ENCODE results near the gene PROK2. TPM values are rescaled to one million over a fixed set of nuclear protein-coding genes. Genes with fewer than 3 reads are reported as not detected.
A peak's percentile ranks its signal among the peaks of the same experiment; 100 is the strongest.

Gene PROK2, protein sequence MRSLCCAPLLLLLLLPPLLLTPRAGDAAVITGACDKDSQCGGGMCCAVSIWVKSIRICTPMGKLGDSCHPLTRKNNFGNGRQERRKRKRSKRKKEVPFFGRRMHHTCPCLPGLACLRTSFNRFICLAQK
- total RNA-seq (2014; rRNA removed; shearing (Covaris generic)) (not detected in 2 replicates), polyA plus RNA-seq (2016; fragmentation: Nextera tagmentation; extraction: Ambion mirVana) (not detected in 2 replicates)

DNA sequence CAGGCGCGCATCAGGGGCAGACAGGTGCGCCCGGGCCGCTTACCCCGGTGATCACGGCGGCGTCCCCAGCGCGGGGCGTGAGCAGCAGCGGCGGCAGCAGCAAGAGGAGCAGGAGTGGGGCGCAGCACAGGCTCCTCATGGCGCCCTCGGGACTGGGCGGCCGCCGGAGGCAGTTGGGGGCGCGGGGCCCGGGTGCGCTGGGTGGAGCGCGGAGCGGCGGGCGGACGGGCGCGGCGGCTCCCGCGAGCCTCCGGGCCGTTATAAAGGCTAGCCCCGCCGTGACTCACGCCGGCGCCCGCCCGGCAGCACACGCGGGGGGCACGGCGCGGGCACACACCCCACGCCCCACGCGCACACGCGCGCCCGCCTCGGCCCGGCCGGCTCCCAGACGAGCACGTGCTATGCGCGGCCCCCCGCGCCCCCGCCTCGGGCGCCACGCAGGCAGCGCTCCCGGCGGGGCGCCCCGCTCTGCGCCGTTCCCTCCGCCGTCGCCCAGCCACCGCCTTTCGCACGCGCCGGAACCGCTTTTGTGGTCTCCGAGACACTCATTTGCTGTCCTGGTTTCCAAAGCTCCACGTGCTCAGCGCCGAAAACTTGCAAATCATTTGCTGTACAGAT, at the start of gene PROK2:
TSS of gene PROK2 (minus strand) at position 235 of the 618 bp plus-strand sequence. CDS start at position 139, 96 bp downstream.
- no peak for TF ChIP-seq EZH2 (IDR thresholded peaks at IDR 0.05; ENCODE audit: insufficient read depth, poor library complexity, severe bottlenecking)
- no peak for TF ChIP-seq EZH2phosphoT487 (IDR thresholded peaks at IDR 0.05; ENCODE audit: insufficient read depth, low read depth)
- DNase-seq: peak; percentile 49
- Histone ChIP-seq H3K27ac (no peak within 1 kb of the TSS), H2AFZ (no peak within 1 kb of the TSS), H3K79me2 (ENCODE audit: insufficient read depth) (no peaks in the 10 kb centered on the region), H3F3A (ENCODE audit: insufficient read depth) (no peaks in the 10 kb centered on the region), H3K9me3 (ENCODE audit: low read depth) (no peaks in the 10 kb centered on the region), H3K9me2 (ENCODE audit: insufficient read depth) (no peaks in the 10 kb centered on the region), H3K4me3 (peak within 1 kb of the TSS; percentile 32; the same call in 1 of the 2 replicates), H3K4me1 (ENCODE audit: insufficient read depth) (no peaks in the 10 kb centered on the region), H4K20me1 (ENCODE audit: insufficient read depth) (no peaks in the 10 kb centered on the region), H3K27me3 (replicated peaks; ENCODE audit: insufficient read depth) (peaks cover 78% of the 10 kb centered on the region), H3K9ac (no peak within 1 kb of the TSS), H3K4me2 (ENCODE audit: unreplicated experiment) (peak within 1 kb of the TSS; percentile 26), H3K36me3 (ENCODE audit: low read depth) (no peaks in the 10 kb centered on the region)
- WGBS, 2 experiments (ENCODE audit: low coverage in 1 of 2, low lambda C conversion rate in 2 of 2, missing lambda C conversion rate in 2 of 2): 2% methylated on average over 27 to 64 of the region's 89 CpGs
- in situ Hi-C loops (cut with MboI): no loop called here

DNA sequence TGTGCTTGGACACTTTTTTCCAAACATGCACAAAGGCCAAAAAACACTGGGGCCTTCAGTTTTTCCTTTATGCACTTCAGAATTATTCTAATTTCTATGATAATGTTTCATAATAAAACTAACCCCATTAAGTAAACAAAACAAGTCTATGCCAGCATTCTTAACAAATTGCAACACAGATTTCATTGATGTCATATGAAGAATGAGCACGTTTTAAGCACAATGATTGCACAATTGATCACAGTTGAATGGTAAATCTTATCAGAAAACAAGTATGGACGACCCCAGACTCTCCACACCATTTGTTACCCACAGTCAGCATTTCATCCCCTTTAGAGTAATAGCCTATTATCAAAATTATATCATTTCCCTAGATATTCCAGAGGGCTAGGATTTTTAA, 46.7 kb upstream of the PROK2 start:
- Histone ChIP-seq H3K9ac (no peak overlapping the region), H2AFZ (no peak overlapping the region), H3K36me3 (ENCODE audit: low read depth) (no peaks in the 10 kb centered on the region), H3K27me3 (replicated peaks; ENCODE audit: insufficient read depth) (peaks cover 13% of the 10 kb centered on the region), H3F3A (ENCODE audit: insufficient read depth) (no peaks in the 10 kb centered on the region), H3K4me2 (ENCODE audit: unreplicated experiment) (no peak overlapping the region), H3K4me3 (no peak overlapping the region), H3K79me2 (ENCODE audit: insufficient read depth) (no peaks in the 10 kb centered on the region), H4K20me1 (ENCODE audit: insufficient read depth) (no peaks in the 10 kb centered on the region), H3K9me2 (ENCODE audit: insufficient read depth) (no peaks in the 10 kb centered on the region), H3K9me3 (ENCODE audit: low read depth) (no peaks in the 10 kb centered on the region), H3K4me1 (ENCODE audit: insufficient read depth) (no peaks in the 10 kb centered on the region), H3K27ac (no peak overlapping the region)
- 5 to 11% methylated on average over 2 of the region's 2 CpGs for WGBS, 2 experiments (ENCODE audit: low coverage in 1 of 2, low lambda C conversion rate in 2 of 2, missing lambda C conversion rate in 2 of 2)
- in situ Hi-C loops (cut with MboI): no loop called here
- TF ChIP-seq EZH2phosphoT487 (IDR thresholded peaks at IDR 0.05; ENCODE audit: insufficient read depth, low read depth) (no peak), EZH2 (IDR thresholded peaks at IDR 0.05; ENCODE audit: insufficient read depth, poor library complexity, severe bottlenecking) (no peak)
- no peak for DNase-seq

DNA sequence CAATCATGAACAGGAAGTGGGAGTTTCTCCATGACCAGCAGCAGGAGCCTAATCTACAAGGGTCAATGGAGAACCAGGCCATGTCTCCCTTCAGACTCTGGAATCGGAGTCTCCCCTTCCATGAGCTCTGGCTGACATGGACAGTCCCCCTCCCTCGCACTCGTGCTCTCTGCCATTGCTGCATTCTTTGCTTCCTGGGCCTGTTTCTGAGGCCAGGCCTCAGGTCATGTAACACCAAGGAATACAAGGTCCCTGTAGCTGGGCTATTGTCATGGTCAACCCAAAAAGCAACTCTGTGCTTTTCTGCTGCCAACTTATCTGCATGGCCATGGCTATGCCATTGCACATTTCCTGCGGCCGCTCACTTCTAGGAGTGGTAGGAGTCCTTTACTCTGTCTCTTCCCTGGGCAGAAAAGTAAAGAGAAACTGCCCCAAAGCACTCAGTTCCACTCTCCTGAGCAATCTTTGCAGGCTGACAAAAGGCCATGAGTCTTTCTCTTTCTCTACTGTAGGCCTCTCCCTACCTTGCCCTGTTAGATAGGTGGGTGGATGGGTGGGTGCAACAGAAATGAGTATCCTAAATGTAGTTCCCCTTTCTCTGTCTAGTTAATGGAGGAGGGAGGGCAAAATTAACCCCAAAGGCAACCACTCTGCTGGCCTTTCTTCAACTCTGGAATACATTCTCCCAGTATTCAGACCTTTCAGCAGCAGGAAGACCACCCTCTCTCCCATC, 40.8 kb upstream of the PROK2 start:
- 68 to 74% methylated on average over 4 to 5 of the region's 5 CpGs for WGBS, 2 experiments (ENCODE audit: low coverage in 1 of 2, low lambda C conversion rate in 2 of 2, missing lambda C conversion rate in 2 of 2)
- no peaks in the 10 kb centered on the region for H3K9me3 ChIP-seq (ENCODE audit: low read depth)

DNA sequence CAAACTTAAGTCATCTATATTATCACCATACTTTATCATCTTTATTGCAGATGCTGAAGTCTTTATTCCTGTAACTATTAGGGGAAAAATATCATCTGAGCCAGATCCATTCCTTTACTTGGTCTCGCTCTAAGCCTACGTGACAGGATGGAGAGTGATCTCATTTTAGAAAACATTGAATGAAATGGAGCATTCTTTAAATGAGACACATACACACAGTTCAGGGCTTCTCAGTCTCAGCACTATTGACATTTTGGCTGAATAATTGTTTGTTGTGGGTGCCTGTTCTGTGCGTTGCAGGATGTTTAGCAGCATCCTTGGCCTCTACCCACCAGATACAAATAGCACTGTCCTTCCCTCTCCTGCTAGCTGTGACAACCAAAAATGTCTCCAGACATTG, 36.2 kb upstream of the PROK2 start:
- H3K36me3 ChIP-seq (ENCODE audit: low read depth): no peaks in the 10 kb centered on the region
- H3K27me3 ChIP-seq (replicated peaks; ENCODE audit: insufficient read depth): peaks cover 9% of the 10 kb centered on the region
- no peaks in the 10 kb centered on the region for H3K79me2 ChIP-seq (ENCODE audit: insufficient read depth)
- no peaks in the 10 kb centered on the region for H3F3A ChIP-seq (ENCODE audit: insufficient read depth)
- H2AFZ ChIP-seq: no peak overlapping the region
- H3K9ac ChIP-seq: no peak overlapping the region
- H4K20me1 ChIP-seq (ENCODE audit: insufficient read depth): no peaks in the 10 kb centered on the region
- in situ Hi-C loops (cut with MboI): no loop called here
- TF ChIP-seq EZH2 (IDR thresholded peaks at IDR 0.05; ENCODE audit: insufficient read depth, poor library complexity, severe bottlenecking) (no peak), EZH2phosphoT487 (IDR thresholded peaks at IDR 0.05; ENCODE audit: insufficient read depth, low read depth) (no peak)
- H3K4me1 ChIP-seq (ENCODE audit: insufficient read depth): no peaks in the 10 kb centered on the region
- no peak for DNase-seq
- no peaks in the 10 kb centered on the region for H3K9me3 ChIP-seq (ENCODE audit: low read depth)
- H3K4me3 ChIP-seq: no peak overlapping the region
- H3K27ac ChIP-seq: no peak overlapping the region
- H3K4me2 ChIP-seq (ENCODE audit: unreplicated experiment): no peak overlapping the region
- no peaks in the 10 kb centered on the region for H3K9me2 ChIP-seq (ENCODE audit: insufficient read depth)
- 54 to 59% methylated on average over 3 of the region's 3 CpGs for WGBS, 2 experiments (ENCODE audit: low coverage in 1 of 2, low lambda C conversion rate in 2 of 2, missing lambda C conversion rate in 2 of 2)

More for the DNA sequence above, 40.8 kb upstream of the PROK2 start:
- Histone ChIP-seq H4K20me1 (ENCODE audit: insufficient read depth) (no peaks in the 10 kb centered on the region), H3K36me3 (ENCODE audit: low read depth) (no peaks in the 10 kb centered on the region), H2AFZ (no peak overlapping the region), H3K79me2 (ENCODE audit: insufficient read depth) (no peaks in the 10 kb centered on the region), H3F3A (ENCODE audit: insufficient read depth) (no peaks in the 10 kb centered on the region), H3K4me2 (ENCODE audit: unreplicated experiment) (no peak overlapping the region), H3K4me1 (ENCODE audit: insufficient read depth) (no peaks in the 10 kb centered on the region), H3K9ac (no peak overlapping the region), H3K27ac (no peak overlapping the region), H3K9me2 (ENCODE audit: insufficient read depth) (no peaks in the 10 kb centered on the region), H3K4me3 (no peak overlapping the region), H3K27me3 (replicated peaks; ENCODE audit: insufficient read depth) (peaks cover 23% of the 10 kb centered on the region)
- in situ Hi-C loops (cut with MboI): no loop called here
- TF ChIP-seq EZH2 (IDR thresholded peaks at IDR 0.05; ENCODE audit: insufficient read depth, poor library complexity, severe bottlenecking) (no peak), EZH2phosphoT487 (IDR thresholded peaks at IDR 0.05; ENCODE audit: insufficient read depth, low read depth) (no peak)
- no peak for DNase-seq
